C4-2B (cell line): Measurements from ENCODE around the gene TFIP11.
"Not testable (repeated sequence)": the region's sequence is repeated elsewhere in the genome, so short reads cannot be mapped to it uniquely, and the experiment has no call there.

Experiments
- H3K27ac ChIP-seq: fragments of 450-650 bp; 2 replicates; pipeline ENCODE4 v1.5.1; 2017
- ZFX ChIP-seq: fragments of 450-650 bp; IDR thresholded peaks from 2 replicates; pipeline ENCODE4 v1.6.1; 2017
- TF ChIP-seq, protein P1 (sequence below): fragments of 450-650 bp; conservative IDR thresholded peaks from 2 replicates; pipeline ENCODE4 v1.5.1; 2017; ENCODE audit warnings: mild to moderate bottlenecking

The TFIP11 gene

DNA sequence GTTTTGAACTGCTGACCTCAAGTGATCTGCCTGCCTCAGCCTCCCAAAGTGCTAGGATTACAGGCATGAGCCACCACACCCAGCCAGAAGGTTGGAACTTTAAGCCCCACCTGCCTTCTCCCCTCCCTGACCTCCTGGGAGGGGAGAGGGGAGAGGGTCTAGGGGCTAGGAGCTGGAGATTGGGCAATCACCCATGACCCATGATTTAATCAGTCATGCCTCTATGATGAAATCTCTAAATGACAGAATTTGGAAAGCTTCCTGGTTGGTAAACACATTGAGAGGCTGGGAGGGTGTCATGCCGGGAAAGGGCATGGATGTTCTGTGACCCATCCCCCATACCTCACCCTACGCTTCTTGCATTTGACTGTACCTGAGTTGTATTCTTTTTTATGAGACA, 17.1 kb upstream of the TFIP11 start:
- TF ChIP-seq, protein P1, sequence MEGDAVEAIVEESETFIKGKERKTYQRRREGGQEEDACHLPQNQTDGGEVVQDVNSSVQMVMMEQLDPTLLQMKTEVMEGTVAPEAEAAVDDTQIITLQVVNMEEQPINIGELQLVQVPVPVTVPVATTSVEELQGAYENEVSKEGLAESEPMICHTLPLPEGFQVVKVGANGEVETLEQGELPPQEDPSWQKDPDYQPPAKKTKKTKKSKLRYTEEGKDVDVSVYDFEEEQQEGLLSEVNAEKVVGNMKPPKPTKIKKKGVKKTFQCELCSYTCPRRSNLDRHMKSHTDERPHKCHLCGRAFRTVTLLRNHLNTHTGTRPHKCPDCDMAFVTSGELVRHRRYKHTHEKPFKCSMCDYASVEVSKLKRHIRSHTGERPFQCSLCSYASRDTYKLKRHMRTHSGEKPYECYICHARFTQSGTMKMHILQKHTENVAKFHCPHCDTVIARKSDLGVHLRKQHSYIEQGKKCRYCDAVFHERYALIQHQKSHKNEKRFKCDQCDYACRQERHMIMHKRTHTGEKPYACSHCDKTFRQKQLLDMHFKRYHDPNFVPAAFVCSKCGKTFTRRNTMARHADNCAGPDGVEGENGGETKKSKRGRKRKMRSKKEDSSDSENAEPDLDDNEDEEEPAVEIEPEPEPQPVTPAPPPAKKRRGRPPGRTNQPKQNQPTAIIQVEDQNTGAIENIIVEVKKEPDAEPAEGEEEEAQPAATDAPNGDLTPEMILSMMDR, result no peak
- TF ChIP-seq ZFX, result no peak

DNA sequence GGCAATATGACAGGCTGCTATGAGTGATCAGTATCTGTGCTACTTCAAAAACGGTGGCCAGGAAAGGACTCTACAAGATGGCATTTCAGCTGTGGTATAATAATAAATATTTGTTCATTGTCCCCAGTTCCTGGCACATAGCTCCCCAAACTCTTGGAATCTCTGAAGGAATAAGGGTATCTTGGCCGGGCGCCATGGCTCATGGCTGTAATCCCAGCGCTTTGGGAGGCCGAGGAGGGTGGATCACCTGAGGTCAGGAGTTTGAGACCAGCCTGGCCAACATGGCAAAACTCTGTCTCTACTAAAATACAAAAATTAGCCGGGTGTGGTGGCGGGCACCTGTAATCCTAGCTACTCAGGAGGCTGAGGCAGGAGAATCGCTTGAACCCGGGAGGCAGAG, 16.2 kb upstream of the TFIP11 start:
- H3K27ac ChIP-seq, result not testable (repeated sequence)

More for the DNA sequence above, 17.1 kb upstream of the TFIP11 start:
- peak overlapping the region; percentile 25 for H3K27ac ChIP-seq

DNA sequence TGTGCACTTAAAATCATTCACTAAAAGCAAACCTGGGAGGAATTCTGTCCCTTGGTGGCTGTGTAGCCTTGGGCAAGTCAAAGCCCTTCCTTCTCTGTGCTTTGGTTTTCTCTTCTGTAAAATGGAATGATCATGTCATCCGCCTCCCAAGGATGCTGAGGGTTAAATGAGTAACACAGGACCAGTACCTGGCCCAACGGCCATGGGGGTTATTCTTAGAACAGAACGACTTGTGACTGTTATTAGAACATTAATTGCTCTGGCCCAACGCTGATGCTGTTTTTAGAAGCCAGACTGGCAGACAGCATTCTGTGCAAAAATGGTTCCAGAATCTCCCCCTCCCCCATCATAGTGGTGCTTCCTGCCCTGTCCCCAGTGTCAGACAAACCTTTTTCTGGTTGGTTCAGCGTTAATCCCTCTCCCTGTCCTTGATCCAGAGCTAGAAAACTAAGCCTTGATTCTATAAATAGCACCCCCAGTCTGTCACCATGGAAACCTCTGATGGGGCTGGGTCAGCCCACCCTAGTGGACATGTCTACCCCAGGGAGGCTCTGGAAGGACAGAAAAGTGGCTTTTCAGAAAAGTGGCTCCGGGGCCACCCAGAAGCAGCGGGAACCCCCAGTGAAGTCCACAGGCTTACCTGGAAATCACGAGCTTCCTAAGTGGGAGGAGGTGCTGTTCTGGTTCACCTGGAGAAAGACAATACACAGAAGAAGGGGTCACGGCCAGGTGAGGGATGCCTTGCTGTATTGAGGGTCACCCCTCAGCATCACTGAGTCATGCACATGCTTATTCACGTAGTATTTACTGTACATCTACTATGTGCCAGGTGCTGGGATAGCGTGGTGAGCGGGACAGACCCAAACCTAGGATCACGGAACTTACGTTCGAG, 15.5 kb upstream of the TFIP11 start:
- no peak overlapping the region for H3K27ac ChIP-seq
- TF ChIP-seq, protein P1, result no peak
- TF ChIP-seq ZFX, result no peak

DNA sequence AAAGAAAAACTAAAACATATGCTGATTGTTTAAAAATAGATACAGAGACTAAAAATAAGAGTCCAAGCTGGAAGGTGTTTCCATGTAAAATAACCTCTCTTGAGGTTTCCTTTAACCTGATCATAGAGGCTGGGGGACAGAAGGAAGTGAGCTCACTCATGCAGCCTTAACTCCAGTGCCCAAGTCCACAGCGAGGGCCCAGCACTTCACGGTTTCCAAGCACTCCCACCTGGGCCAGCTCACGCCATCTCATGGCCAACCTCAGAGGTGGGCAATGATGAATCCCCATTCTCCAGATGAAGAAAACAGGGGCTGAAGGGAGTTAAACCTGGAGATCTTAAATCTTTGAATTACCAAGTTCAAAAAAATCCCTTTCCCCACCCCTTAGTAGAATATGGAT, 14.9 kb upstream of the TFIP11 start:
- H3K27ac ChIP-seq, result no peak overlapping the region

DNA sequence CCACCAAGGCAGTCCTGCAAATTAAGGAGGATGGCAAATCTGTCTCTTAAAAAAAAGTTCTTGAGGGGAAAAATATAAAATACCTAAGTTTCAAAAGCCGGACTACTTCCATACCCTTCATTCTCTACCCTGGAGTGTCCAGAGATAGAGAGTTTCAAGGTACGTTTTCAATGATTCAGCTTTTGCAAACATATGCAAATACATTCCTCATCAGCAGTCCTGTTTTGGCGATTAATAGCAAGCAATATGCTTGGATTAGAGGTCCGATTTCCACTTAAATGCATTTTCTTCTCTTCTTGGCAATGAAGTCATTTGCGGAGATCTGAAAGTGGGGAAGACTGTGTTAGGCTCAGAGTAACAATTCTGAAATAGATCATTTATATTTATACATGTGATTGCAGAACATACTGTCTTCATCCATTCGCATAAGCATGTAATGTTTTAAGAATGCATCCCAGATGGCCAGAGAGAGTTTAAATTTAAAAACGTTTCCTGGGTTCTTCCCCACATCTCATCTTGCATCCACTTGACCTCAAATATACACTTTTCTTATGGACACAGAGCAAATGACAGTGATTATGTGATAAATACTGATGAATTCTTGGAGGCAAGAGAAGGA, 13.8 kb upstream of the TFIP11 start:
- H3K27ac ChIP-seq, result no peak overlapping the region
- no peak for TF ChIP-seq ZFX
- TF ChIP-seq, protein P1, result no peak

More for the DNA sequence above, 14.9 kb upstream of the TFIP11 start:
- TF ChIP-seq ZFX, result no peak
- TF ChIP-seq, protein P1, result no peak

DNA sequence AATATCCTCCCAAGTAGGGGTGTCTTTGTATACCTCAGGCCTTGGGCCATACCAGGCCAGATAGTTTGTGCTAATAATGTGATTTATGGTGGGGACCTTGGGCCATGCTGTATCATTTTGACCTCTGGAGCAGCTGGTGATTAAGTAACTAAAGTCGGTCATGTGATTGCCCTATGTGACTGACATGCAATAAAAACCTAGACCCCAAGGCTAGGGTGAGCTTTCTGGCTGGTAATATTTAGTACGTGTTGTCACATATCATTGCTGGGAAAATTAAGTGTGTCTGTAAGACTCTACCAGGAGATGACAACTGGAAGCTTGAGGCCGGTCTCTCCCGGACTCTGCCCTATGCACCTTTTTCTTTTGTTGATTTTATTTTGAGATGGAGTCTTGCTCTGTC, 12.6 kb upstream of the TFIP11 start:
- no peak overlapping the region for H3K27ac ChIP-seq

DNA sequence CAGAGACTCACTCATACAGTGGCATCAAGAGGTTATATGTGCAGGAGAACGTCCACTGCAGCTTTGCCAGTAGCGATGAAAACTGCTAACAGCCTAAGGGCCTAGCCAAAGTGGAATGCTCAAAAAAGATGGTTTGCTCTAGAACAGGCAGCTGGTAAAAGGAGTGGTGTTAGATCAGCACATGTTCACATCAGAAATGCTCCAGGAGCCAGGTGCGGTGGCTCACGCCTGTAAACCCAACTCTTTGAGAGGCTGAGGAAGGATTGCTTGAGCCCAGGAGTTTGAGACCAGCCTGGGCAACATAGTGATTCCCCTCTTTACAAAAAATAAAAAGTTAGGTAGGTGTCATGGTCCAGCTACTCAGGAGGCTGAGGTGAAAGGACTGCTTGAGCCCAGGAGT, 10.3 kb upstream of the TFIP11 start:
- TF ChIP-seq ZFX, result no peak
- TF ChIP-seq, protein P1, result no peak
- no peak overlapping the region for H3K27ac ChIP-seq

More for the DNA sequence above, 12.6 kb upstream of the TFIP11 start:
- no peak for TF ChIP-seq ZFX
- TF ChIP-seq, protein P1, result no peak
